GM10266 (cell line): ENCODE data around the gene USP53.
"Not testable (repeated sequence)": the region's sequence is repeated elsewhere in the genome, so short reads cannot be mapped to it uniquely, and the experiment has no call there.

Experiments
- DNase-seq: peaks from one replicate; pipeline ENCODE4 v3.0.0; 2012; ENCODE audit errors: extremely low spot score
- TF ChIP-seq, protein P1 (sequence below): IDR thresholded peaks from 2 replicates; pipeline ENCODE4 v1.5.1; 2012; ENCODE audit warnings: mild to moderate bottlenecking, low read depth; ENCODE audit not compliant: control insufficient read depth, insufficient read depth; ENCODE audit errors: missing control alignments

USP53 gene

DNA sequence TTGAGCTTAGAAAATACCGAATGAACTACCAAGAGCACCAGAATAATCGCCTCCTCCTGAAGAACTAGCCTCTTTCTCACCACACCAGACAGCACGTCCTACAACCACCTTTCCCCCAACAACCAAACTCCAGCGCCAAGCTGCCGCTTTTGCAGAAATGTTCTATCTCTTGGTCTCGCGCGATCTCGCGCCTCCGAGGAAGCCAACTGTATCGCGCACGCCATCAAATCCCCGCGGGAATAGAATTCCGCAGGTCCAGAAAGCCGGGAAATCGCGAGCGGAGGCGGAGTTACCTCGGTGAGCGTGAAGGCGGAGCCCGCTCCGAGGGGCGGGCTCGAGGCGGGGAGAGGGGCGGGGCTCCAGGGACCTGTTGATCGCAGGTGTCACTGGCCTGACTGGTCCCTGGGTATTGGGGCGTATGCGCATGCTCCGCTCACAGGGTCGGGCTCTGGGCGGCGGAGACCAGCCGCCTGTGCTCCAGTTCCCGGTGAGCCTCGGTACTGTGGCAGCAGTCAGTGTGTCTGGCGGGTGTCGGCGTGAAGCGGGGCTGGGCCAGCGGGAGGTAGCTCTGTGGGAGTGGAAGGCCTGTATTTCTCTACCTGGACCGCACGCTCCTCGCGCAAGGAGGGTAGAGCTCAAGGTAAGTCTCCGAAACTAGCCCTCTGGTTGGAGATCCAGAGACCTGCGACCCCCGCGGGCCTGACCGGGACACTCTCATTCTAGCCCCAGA, at the start of gene USP53:
Gene USP53 (plus strand): TSS at position 480 of the 730 bp plus-strand sequence. CDS start 27,047 bp downstream, outside the sequence.
- TF ChIP-seq, protein P1, sequence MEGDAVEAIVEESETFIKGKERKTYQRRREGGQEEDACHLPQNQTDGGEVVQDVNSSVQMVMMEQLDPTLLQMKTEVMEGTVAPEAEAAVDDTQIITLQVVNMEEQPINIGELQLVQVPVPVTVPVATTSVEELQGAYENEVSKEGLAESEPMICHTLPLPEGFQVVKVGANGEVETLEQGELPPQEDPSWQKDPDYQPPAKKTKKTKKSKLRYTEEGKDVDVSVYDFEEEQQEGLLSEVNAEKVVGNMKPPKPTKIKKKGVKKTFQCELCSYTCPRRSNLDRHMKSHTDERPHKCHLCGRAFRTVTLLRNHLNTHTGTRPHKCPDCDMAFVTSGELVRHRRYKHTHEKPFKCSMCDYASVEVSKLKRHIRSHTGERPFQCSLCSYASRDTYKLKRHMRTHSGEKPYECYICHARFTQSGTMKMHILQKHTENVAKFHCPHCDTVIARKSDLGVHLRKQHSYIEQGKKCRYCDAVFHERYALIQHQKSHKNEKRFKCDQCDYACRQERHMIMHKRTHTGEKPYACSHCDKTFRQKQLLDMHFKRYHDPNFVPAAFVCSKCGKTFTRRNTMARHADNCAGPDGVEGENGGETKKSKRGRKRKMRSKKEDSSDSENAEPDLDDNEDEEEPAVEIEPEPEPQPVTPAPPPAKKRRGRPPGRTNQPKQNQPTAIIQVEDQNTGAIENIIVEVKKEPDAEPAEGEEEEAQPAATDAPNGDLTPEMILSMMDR: no peak

DNA sequence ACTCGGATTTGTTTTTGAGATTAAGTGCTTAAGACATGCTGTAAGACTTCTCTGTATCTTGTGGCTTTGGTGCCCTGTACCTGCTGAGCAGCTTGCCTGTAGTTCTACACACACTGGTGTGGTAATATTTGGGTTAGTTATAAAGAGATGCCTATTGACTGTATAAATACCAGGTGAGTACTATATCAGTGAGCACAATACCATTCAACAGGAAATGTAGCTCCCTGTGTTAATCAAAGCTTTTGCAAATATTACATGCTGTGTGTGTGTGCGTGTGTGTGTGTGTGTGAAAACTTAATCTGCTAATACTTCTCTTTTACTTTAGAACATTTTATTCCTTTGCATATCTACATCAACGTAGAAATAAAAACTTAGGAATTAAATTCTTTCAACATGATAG, 46.7 kb upstream of the USP53 start:
- DNase-seq: no peak
- TF ChIP-seq, protein P1: no peak

More for the DNA sequence above, at the start of gene USP53:
- DNase-seq: peak; percentile 91

DNA sequence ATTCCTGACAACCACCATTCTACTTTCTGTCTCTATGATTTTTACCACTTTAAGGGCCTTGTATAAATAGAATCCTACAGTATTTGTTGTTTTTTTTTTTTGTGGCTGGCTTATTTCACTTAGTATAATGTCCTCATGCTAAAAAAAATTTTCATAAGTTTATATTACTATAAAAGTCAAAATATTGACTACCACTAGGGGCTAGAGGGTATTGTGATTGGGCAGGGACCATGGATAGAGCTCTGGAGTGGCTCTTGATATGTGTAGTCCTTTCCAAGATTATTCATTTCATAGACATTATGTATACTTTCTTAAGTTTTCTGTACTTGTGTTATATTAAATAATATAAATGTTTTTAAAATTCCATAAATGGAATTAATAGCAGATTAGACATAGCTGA, 42.3 kb upstream of the USP53 start:
- TF ChIP-seq, protein P1: no peak
- DNase-seq: no peak

DNA sequence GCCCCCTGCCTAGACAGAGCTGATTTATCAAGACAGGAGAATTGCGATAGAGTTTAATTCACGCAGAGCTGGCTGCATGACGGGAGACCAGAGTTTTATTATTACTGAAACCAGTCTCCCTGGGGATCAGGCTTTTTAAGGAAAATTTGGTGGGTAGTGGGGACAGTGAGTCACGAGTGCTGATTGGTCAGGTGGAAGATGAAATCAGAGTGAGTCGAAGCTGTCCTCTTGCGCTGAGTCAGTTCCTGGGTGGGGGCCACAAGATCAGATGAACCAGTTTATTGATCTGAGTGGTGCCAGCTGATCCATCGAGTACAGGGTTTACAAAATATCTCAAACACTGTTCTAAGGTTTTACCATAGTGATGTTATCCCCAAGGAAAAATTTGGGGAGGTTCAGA, 40.3 kb upstream of the USP53 start:
- DNase-seq: no peak
- TF ChIP-seq, protein P1: no peak

DNA sequence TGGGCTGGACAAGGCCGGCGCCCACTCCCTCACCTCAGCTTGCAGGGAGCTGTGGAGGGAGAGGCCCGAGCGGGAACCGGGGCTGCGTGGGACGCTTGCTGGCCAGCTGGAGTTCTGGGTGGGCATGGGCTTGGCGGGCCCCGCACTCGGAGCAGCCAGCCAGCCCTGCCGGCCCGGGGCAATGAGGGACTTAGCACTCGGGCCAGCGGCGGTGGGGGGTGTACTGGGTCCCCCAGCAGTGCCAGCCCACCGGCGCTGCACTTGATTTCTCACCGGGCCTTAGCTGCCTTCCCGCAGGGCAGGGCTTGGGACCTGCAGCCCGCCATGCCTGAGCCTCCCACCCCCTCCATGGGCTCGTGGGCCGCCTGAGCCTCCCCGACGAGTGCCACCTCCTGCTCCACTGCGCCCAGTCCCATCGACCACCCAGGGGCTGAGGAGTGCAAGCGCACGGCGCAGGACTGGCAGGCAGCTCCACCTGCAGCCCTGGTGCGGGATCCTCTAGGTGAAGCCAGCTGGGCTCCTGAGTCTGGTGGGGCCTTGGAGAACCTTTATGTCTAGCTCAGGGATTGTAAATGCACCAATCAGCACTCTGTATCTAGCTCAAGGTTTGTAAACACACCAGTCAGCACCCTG, 38.7 kb upstream of the USP53 start:
- not testable (repeated sequence) for DNase-seq

DNA sequence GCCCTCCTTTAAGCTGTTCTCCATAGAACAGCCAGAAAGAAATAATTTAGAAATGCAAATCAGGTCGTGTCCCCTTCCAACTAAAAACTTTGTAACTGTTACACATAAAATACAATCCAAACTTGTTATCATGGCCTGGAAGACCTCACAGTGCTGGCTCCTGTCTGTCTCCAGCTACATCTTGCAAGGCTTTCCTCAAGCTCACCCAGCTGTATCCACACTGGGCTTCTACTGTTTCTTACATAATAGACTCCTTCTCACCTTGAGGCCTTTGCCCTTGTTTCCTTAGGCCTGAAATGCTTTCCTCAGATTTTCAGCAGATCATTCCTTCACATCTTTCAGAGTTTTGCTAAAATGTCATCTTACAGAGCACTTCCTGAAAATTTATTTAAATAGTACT, 33.5 kb upstream of the USP53 start:
- DNase-seq: no peak
- TF ChIP-seq, protein P1: no peak

DNA sequence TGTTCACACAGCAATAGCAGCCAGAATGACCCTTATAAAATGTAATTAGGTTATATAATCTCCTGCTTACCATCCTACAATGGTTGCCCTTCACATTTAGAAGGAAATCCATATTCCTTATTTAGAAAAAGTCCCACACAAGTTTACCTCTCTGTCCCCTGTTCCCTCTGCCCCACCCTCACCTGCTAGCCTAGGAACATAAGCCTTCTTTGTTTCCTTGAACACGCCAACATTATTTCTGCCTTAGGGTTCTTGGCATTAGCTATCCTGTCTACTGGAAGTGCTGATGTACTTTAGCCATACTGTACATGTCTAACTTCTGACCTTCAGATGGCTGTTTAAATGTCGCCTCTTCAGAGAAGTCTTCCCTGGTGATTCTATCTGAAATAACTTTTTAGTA, 28.4 kb upstream of the USP53 start:
- DNase-seq: no peak
- TF ChIP-seq, protein P1: no peak

DNA sequence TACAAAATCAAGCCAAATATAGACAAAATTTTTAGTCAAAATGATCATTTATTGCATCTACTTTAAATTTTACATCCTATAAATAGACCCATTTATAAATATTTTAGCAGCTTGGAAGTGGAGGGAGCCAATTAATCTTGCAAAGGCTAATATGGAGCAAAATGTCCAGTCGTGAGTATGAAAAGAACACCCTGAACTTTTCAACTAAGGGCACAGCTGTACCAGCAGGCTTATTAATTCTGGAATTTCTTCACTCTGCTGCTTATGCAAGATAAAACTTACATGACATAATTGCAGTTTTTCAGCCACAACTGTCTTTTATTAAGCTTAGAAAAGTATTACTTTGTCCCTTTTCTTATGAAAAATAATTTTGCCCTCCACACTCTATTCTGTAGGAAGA, 22.9 kb upstream of the USP53 start:
- TF ChIP-seq, protein P1: no peak
- no peak for DNase-seq
